Fibroblast of lung (primary cell): ENCODE measurements around the gene ALG1L2. TPM values are rescaled to one million over a fixed set of nuclear protein-coding genes. Genes with fewer than 3 reads are reported as not detected.
"Not testable (repeated sequence)": the region's sequence is repeated elsewhere in the genome, so short reads cannot be mapped to it uniquely, and the experiment has no call there.

Experiments
- DNase-seq, 2 donors: peaks; one replicate each; pipeline versions ENCODE4 v3.0.0 to v3.0.0-alpha.2; 2010; ENCODE audit warnings: low read depth in 2 of 2
- H2AFZ ChIP-seq: 2 replicates; pipeline ENCODE4 v1.5.1; 2012; ENCODE audit warnings: low read length, control low read depth, inconsistent platforms
- H3K27ac ChIP-seq: 2 replicates; pipeline ENCODE4 v1.5.1; 2011; ENCODE audit warnings: low read length, control low read depth; ENCODE audit not compliant: insufficient read depth
- H3K27me3 ChIP-seq: 2 replicates; pipeline ENCODE4 v1.5.1; 2011; ENCODE audit warnings: mild to moderate bottlenecking, low read length; ENCODE audit not compliant: control insufficient read depth, insufficient read depth
- H3K36me3 ChIP-seq: 2 replicates; pipeline ENCODE4 v1.5.1; 2011; ENCODE audit warnings: low read length; ENCODE audit not compliant: control insufficient read depth, insufficient read depth
- H3K4me1 ChIP-seq: 2 replicates; pipeline ENCODE4 v1.5.1; 2011; ENCODE audit warnings: low read length; ENCODE audit not compliant: control insufficient read depth, insufficient read depth; ENCODE audit errors: extremely low read depth
- H3K4me2 ChIP-seq: 2 replicates; pipeline ENCODE4 v1.5.1; 2011; ENCODE audit warnings: low read length, control low read depth; ENCODE audit not compliant: insufficient read depth; ENCODE audit errors: extremely low read depth
- H3K4me3 ChIP-seq, 4 experiments: fragments of 200-600 bp in 1 of 4; sonication (generic) in 1 of 4; replicated peaks in 1 of 4; 2 replicates each; pipeline ENCODE4 v1.5.1; 2011 to 2016; ENCODE audit warnings: low read length in 4 of 4, low read depth in 3 of 4, mild to moderate bottlenecking in 3 of 4, control low read depth in 2 of 4, inconsistent platforms in 1 of 4, mixed read lengths in 1 of 4; ENCODE audit not compliant: insufficient read depth in 1 of 4; ENCODE audit errors: control extremely low read depth in 1 of 4
- H3K79me2 ChIP-seq: 2 replicates; pipeline ENCODE4 v1.5.1; 2012; ENCODE audit warnings: mild to moderate bottlenecking, low read length, inconsistent platforms; ENCODE audit not compliant: control insufficient read depth, insufficient read depth
- H3K9ac ChIP-seq: 2 replicates; pipeline ENCODE4 v1.5.1; 2011; ENCODE audit warnings: mild to moderate bottlenecking, low read length, control low read depth; ENCODE audit not compliant: insufficient read depth
- H3K9me3 ChIP-seq: 2 replicates; pipeline ENCODE4 v1.5.1; 2012; ENCODE audit warnings: low read depth, low read length; ENCODE audit not compliant: control insufficient read depth, insufficient read depth
- H4K20me1 ChIP-seq: 2 replicates; pipeline ENCODE4 v1.5.1; 2011; ENCODE audit warnings: low read length; ENCODE audit not compliant: control insufficient read depth, insufficient read depth; ENCODE audit errors: extremely low read depth
- EZH2 ChIP-seq: IDR thresholded peaks from 2 replicates; pipeline ENCODE4 v1.5.1; 2012; ENCODE audit warnings: low read length, control low read depth, mild to moderate bottlenecking; ENCODE audit errors: missing control alignments
- polyA plus RNA-seq, 2 donors: library from polyadenylated mRNA; depleted of rRNA in 1 of 2; stranded (reverse) in 1 of 2; unstranded in 1 of 2; fragments of >200 nt; gene quantifications; 2 replicates each; pipeline ENCODE4 v1.2.1, GENCODE V29; 2011 to 2012; ENCODE audit warnings: missing spikeins in 1 of 2
- total RNA-seq: library from RNA; depleted of rRNA; stranded (reverse); fragments of >200 nt; gene quantifications from 2 replicates; pipeline ENCODE4 v1.2.1, GENCODE V29; 2014
- TF ChIP-seq, protein P1 (sequence below), 2 donors: IDR thresholded peaks in 1 of 2; conservative IDR thresholded peaks in 1 of 2; 1 replicate in 1 of 2; 2 replicates in 1 of 2; pipeline ENCODE4 v1.5.1; 2011 to 2012; ENCODE audit warnings: low read length in 2 of 2, control low read depth in 1 of 2, inconsistent platforms in 1 of 2, low read depth in 1 of 2, mild to moderate bottlenecking in 1 of 2

Gene ALG1L2
- total and polyA plus RNA-seq, 2 donors (not counting 1 experiment from before 2014, with no cell fraction given) = 0.50 TPM; not detected in 1

DNA sequence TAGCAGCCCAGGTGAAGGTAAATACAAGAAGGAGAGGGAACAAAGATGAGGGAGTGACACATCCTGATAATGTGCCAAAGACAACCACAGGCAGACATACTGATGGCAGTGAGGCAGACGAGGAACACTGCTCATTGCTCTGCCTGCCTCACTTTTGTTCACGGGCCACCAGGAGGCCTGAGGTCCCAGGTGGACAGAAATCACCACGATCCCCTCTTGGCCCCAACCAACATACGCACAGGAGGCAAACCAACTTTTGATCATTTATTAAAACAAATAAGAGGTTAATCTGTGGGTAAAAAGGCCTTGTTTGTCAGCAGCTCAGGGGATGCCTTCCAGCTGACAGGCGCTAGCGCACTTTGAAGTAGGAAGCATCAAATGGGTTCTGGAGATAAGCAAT lies 4.2 kb downstream of the ALG1L2 start:
- Histone ChIP-seq H3K4me2 (no peak overlapping the region), H3K9ac (no peak overlapping the region), H3K27me3 (no peaks in the 10 kb centered on the region), H3K79me2 (no peaks in the 10 kb centered on the region), H3K4me3 (no peak overlapping the region), H3K27ac (no peak overlapping the region), H3K9me3 (no peaks in the 10 kb centered on the region), H3K36me3 (no peaks in the 10 kb centered on the region), H4K20me1 (no peaks in the 10 kb centered on the region), H3K4me1 (no peaks in the 10 kb centered on the region), H2AFZ (no peak overlapping the region)
- DNase-seq = no peak
- TF ChIP-seq, protein P1, sequence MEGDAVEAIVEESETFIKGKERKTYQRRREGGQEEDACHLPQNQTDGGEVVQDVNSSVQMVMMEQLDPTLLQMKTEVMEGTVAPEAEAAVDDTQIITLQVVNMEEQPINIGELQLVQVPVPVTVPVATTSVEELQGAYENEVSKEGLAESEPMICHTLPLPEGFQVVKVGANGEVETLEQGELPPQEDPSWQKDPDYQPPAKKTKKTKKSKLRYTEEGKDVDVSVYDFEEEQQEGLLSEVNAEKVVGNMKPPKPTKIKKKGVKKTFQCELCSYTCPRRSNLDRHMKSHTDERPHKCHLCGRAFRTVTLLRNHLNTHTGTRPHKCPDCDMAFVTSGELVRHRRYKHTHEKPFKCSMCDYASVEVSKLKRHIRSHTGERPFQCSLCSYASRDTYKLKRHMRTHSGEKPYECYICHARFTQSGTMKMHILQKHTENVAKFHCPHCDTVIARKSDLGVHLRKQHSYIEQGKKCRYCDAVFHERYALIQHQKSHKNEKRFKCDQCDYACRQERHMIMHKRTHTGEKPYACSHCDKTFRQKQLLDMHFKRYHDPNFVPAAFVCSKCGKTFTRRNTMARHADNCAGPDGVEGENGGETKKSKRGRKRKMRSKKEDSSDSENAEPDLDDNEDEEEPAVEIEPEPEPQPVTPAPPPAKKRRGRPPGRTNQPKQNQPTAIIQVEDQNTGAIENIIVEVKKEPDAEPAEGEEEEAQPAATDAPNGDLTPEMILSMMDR (conservative IDR thresholded peaks at IDR 0.05 in 1 of 2, IDR thresholded peaks at IDR 0.05 in 1 of 2; ENCODE audit: low read depth in 1 of 2, low read length in 2 of 2) = no peak
- TF ChIP-seq EZH2 = no peak

DNA sequence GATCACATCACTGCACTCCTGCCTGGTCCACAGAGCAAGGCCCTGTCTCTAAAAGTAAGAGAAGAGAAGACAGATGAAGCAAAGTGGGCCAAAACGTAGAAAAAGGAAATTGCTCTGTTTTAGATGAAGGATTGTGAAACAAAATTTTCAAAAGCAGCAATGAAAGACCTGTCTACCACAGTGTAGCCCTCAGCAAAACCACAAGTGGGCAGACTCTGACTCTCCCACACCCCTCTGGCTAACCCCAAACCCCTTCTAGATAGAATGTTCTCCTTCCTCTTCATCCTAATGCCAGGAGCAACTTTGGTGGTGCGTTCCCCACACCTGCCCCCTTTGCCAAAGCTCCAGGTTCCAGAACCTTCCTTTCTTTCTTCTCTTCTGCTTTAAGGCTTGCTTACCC lies 5.0 kb downstream of the ALG1L2 start:
- H2AFZ ChIP-seq, H3K9me3 ChIP-seq, H3K4me2 ChIP-seq, H3K79me2 ChIP-seq, H4K20me1 ChIP-seq, H3K4me1 ChIP-seq, H3K27ac ChIP-seq, H3K36me3 ChIP-seq, H3K9ac ChIP-seq, DNase-seq, H3K4me3 ChIP-seq, H3K27me3 ChIP-seq: not testable (repeated sequence)

DNA sequence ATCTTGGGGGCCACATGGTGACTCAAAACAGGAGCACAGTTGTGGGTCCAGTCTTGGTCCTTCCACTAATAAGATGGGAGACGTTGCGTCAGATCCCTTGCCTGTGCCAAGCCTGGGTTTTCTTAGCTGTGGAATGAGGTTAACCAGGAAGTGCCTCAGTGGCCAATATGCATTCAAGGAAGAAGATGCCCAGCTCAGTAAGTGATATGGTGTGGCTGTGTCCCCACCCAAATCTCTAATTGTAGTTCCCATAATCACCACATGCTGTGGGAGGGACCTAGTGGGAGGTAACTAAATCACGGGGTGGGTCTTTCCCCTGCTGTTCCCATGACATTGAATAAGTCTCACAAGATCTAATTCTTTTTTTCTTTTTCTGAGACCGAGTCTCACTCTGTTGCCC lies 6.4 kb downstream of the ALG1L2 start:
- Histone ChIP-seq H3K36me3 (no peaks in the 10 kb centered on the region), H3K27ac (no peak overlapping the region), H3K9me3 (no peaks in the 10 kb centered on the region), H3K27me3 (no peaks in the 10 kb centered on the region), H2AFZ (no peak overlapping the region), H4K20me1 (no peaks in the 10 kb centered on the region), H3K4me1 (no peaks in the 10 kb centered on the region), H3K9ac (no peak overlapping the region), H3K79me2 (no peaks in the 10 kb centered on the region), H3K4me2 (no peak overlapping the region), H3K4me3 (no peak overlapping the region)
- DNase-seq = no peak
- no peak for TF ChIP-seq EZH2
- TF ChIP-seq, protein P1 (conservative IDR thresholded peaks at IDR 0.05 in 1 of 2, IDR thresholded peaks at IDR 0.05 in 1 of 2; ENCODE audit: low read depth in 1 of 2, low read length in 2 of 2) = no peak

DNA sequence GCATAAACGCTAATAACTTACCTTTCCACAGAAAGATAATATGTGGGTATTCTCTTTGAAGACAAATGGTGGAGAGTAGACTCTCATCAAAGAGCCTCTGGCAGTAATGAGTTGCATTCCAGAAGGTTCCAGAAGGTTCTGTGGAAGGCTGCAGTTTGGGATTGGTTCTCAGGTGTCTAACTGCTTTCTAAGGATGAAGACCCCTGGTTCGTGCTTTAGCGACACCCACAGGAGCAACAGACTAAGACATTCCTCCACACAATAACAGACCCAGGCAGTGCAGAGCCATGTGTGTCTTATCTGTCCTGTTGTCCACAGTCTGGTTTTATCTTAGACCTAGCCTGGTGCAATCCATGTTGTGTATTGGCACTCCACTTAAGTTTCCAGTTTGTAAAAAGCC lies 9.1 kb downstream of the ALG1L2 start:
- H3K27ac ChIP-seq, H3K4me1 ChIP-seq, H4K20me1 ChIP-seq, H3K4me2 ChIP-seq, H3K27me3 ChIP-seq, H3K79me2 ChIP-seq, H3K36me3 ChIP-seq, H2AFZ ChIP-seq, DNase-seq, H3K9me3 ChIP-seq, H3K9ac ChIP-seq, H3K4me3 ChIP-seq: not testable (repeated sequence)
